Measurements from ENCODE around the gene NEURL1. TPM values are rescaled to one million over a fixed set of nuclear protein-coding genes. Genes with fewer than 3 reads are reported as not detected.

NEURL1 gene
- total RNA-seq, 4 donors from 2014 or later = 0.39 to 0.63 (median 0.46) TPM

DNA sequence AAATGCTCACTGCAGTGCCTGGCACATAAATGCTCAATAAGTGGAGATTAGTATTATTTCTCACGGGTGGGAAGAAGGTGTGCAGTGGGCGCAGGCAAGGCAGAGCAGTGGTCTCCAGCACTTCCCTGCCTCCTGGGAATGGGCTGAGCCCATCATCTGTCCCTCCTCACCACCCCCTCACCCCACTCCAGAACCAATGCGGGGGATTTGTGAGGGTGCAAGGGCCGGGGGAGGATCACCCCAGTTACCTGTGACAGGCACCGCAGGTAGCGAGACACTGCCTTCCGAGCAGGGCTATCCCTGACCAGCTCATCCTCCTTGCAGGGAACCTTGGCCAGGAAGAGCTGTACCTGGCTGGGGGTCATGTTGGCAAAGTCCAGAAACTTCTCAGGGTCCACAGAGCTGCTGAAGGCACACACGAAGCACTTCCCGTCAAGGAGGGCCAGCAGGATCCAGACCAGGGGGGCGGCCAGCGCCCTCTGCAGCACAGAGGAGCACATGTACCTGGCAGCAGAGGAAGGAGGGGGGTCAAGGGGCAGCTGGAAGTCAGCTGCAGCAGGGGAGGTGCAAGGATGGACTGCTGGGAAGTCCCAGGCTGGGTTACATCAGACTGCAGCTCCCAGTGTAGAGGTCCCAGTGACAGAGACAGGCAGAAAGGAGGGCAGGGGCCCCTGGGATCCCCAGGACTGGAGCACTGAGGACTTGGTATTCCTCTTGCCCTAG is 17.3 kb upstream of the NEURL1 start:
- no peaks in the 10 kb centered on the region for H3K9me3 ChIP-seq
- peaks cover 0 to 6% (median 0%) of the 10 kb centered on the region in 4 donors for H3K27me3 ChIP-seq
- no peak overlapping the region for H3K4me3 ChIP-seq
- DNase-seq (ENCODE audit: extremely low spot score) = no peak
- WGBS = 55% methylated on average over 6 of the region's 11 CpGs
- no peak overlapping the region for H3K27ac ChIP-seq (replicated peaks in 1 of 4)
- peaks cover 0 to 16% (median 4%) of the 10 kb centered on the region in 4 donors for H3K4me1 ChIP-seq
- no peaks in the 10 kb centered on the region for H3K36me3 ChIP-seq
- TF ChIP-seq POLR2AphosphoS5 (IDR thresholded peaks at IDR 0.05) = no peak
- TF ChIP-seq, protein P1, sequence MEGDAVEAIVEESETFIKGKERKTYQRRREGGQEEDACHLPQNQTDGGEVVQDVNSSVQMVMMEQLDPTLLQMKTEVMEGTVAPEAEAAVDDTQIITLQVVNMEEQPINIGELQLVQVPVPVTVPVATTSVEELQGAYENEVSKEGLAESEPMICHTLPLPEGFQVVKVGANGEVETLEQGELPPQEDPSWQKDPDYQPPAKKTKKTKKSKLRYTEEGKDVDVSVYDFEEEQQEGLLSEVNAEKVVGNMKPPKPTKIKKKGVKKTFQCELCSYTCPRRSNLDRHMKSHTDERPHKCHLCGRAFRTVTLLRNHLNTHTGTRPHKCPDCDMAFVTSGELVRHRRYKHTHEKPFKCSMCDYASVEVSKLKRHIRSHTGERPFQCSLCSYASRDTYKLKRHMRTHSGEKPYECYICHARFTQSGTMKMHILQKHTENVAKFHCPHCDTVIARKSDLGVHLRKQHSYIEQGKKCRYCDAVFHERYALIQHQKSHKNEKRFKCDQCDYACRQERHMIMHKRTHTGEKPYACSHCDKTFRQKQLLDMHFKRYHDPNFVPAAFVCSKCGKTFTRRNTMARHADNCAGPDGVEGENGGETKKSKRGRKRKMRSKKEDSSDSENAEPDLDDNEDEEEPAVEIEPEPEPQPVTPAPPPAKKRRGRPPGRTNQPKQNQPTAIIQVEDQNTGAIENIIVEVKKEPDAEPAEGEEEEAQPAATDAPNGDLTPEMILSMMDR (IDR thresholded peaks at IDR 0.05) = no peak
- no peak for TF ChIP-seq POLR2A (IDR thresholded peaks at IDR 0.05; ENCODE audit: low read depth)
- no peak for TF ChIP-seq EP300 (IDR thresholded peaks at IDR 0.05)
- intact Hi-C loops (cut with DNase I) = no loop called here

GRCh38 chr10:103478671-103479070 is 14.8 kb upstream of the NEURL1 start:
- Histone ChIP-seq H3K36me3 (no peaks in the 10 kb centered on the region), H3K9me3 (no peaks in the 10 kb centered on the region), H3K27ac (replicated peaks in 1 of 4) (no peak overlapping the region), H3K4me3 (no peak overlapping the region), H3K4me1 (peaks cover 0 to 8% (median 3%) of the 10 kb centered on the region in 4 donors), H3K27me3 (peaks cover 0 to 6% (median 0%) of the 10 kb centered on the region in 4 donors)
- intact Hi-C loops (cut with DNase I) = no loop called here
- TF ChIP-seq, protein P1 (IDR thresholded peaks at IDR 0.05) = no peak
- no peak for TF ChIP-seq EP300 (IDR thresholded peaks at IDR 0.05)
- no peak for TF ChIP-seq POLR2A (IDR thresholded peaks at IDR 0.05; ENCODE audit: low read depth)
- no peak for TF ChIP-seq POLR2AphosphoS5 (IDR thresholded peaks at IDR 0.05)
- WGBS = 97% methylated on average over 15 of the region's 22 CpGs
- no peak for DNase-seq (ENCODE audit: extremely low spot score)

GRCh38 chr10:103479135-103479534 is 14.4 kb upstream of the NEURL1 start, which contains the start of gene CALHM3:
Gene CALHM3 (minus strand): TSS chr10:103479240. CDS start chr10:103479032, 208 bp downstream.
- intact Hi-C loops (cut with DNase I) = no loop called here

DNA sequence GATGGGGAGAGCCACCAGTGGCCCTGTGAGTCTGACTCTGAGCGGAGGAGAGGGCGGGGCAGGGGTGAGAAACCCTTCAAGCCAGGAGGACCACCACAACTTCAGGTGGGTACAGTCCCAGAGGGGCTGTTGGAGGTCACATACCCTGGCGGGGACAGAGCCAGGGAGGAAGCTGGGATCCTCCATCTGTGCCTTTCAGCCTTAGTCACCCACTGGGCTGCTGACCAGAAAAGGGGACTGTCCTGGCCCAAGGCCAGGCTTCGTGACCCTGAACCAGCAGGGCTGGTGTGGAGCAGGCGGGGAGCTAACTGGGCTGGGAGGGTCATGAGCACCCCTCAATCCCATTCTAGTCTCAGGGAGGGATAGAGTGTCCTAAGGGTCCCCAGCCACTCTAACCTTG is 13.0 kb upstream of the NEURL1 start:
- 73% methylated on average over 5 of the region's 5 CpGs for WGBS
- Histone ChIP-seq H3K27me3 (peaks cover 0 to 6% (median 0%) of the 10 kb centered on the region in 4 donors), H3K4me3 (no peak overlapping the region), H3K4me1 (peaks cover 0 to 10% (median 6%) of the 10 kb centered on the region in 4 donors), H3K9me3 (no peaks in the 10 kb centered on the region), H3K27ac (replicated peaks in 1 of 4) (no peak overlapping the region), H3K36me3 (no peaks in the 10 kb centered on the region)
- DNase-seq (ENCODE audit: extremely low spot score) = no peak
- TF ChIP-seq, protein P1 (IDR thresholded peaks at IDR 0.05) = no peak
- intact Hi-C loops (cut with DNase I) = no loop called here

More at GRCh38 chr10:103479135-103479534, 14.4 kb upstream of the NEURL1 start, which contains the start of gene CALHM3:
- H3K4me1 ChIP-seq = peaks cover 0 to 8% (median 3%) of the 10 kb centered on the region in 4 donors
- H3K27me3 ChIP-seq = peaks cover 0 to 6% (median 0%) of the 10 kb centered on the region in 4 donors
- H3K4me3 ChIP-seq = no peak within 1 kb of the TSS
- no peak for DNase-seq (ENCODE audit: extremely low spot score)
- no peaks in the 10 kb centered on the region for H3K9me3 ChIP-seq
- no peaks in the 10 kb centered on the region for H3K36me3 ChIP-seq
- 65% methylated on average over 5 of the region's 7 CpGs for WGBS
- no peak within 1 kb of the TSS for H3K27ac ChIP-seq (replicated peaks in 1 of 4)
- TF ChIP-seq POLR2AphosphoS5 (IDR thresholded peaks at IDR 0.05) = no peak
- TF ChIP-seq EP300 (IDR thresholded peaks at IDR 0.05) = no peak
- no peak for TF ChIP-seq POLR2A (IDR thresholded peaks at IDR 0.05; ENCODE audit: low read depth)
- TF ChIP-seq, protein P1 (IDR thresholded peaks at IDR 0.05) = no peak

Data from esophagus muscularis mucosa (tissue), 4 donors.